H1 (cell line): ENCODE measurements around the gene NAA40. TPM values are rescaled to one million over a fixed set of nuclear protein-coding genes. Genes with fewer than 3 reads are reported as not detected.

ENCODE experiments used
- CTCF ChIA-PET: fragments of 300-600 bp; sonication (Branson Sonifier 250); formaldehyde crosslinking; loops from one replicate; lab custom pipeline; 2021; ENCODE audit not compliant: partially characterized antibody; lab: Charles Lee
- POLR2A ChIA-PET: fragments of 300-600 bp; sonication (Branson Sonifier 250); formaldehyde crosslinking; loops from one replicate; lab custom pipeline; 2021; ENCODE audit warnings: inconsistent platforms; ENCODE audit not compliant: partially characterized antibody; lab: Charles Lee
- DNase-seq, 2 experiments: peaks; one replicate each; pipeline versions ENCODE4 v3.0.0 to v3.0.0-alpha.2; 2010 to 2022; ENCODE audit warnings: low spot score in 2 of 2, low read depth in 1 of 2, mixed read lengths in 1 of 2
- FAIRE-seq: peaks from 2 replicates; lab custom pipeline; 2011; peaks lifted over from hg19 to GRCh38; lab: Jason Lieb, UNC
- H2AFZ ChIP-seq: 2 replicates; pipeline ENCODE4 v1.8.1; 2012; ENCODE audit warnings: low read length, inconsistent platforms
- H2AK5ac ChIP-seq: 2 replicates; pipeline ENCODE4 v1.6.1; 2013; ENCODE audit warnings: low read depth, low read length
- H2BK120ac ChIP-seq: replicated peaks from 2 replicates; pipeline ENCODE3; 2013; ENCODE audit warnings: low read depth, low read length, inconsistent platforms
- H2BK12ac ChIP-seq: 2 replicates; pipeline ENCODE4 v1.6.1; 2013; ENCODE audit warnings: low read depth, low read length
- H2BK15ac ChIP-seq: 2 replicates; pipeline ENCODE4 v1.6.1; 2013; ENCODE audit warnings: low read length
- H2BK20ac ChIP-seq: 2 replicates; pipeline ENCODE4 v1.6.1; 2013; ENCODE audit warnings: low read length
- H2BK5ac ChIP-seq: 2 replicates; pipeline ENCODE4 v1.6.1; 2013; ENCODE audit warnings: low read depth, low read length
- H3K14ac ChIP-seq: 2 replicates; pipeline ENCODE4 v1.6.1; 2013; ENCODE audit warnings: inconsistent platforms; ENCODE audit not compliant: insufficient read length
- H3K18ac ChIP-seq: 2 replicates; pipeline ENCODE4 v1.6.1; 2013; ENCODE audit warnings: low read length; ENCODE audit errors: extremely low read depth
- H3K23ac ChIP-seq: 2 replicates; pipeline ENCODE4 v1.6.1; 2013; ENCODE audit warnings: inconsistent platforms; ENCODE audit not compliant: insufficient read length
- H3K23me2 ChIP-seq: 2 replicates; pipeline ENCODE4 v1.6.1; 2013; ENCODE audit warnings: low read depth, low read length
- H3K27ac ChIP-seq: 2 replicates; pipeline ENCODE4 v1.6.1; 2011; ENCODE audit warnings: low read depth, low read length, inconsistent platforms
- H3K27me3 ChIP-seq, 4 experiments: replicated peaks in 1 of 4; 1 replicate in 1 of 4; 2 replicates in 3 of 4; pipeline versions ENCODE4 v1.6.1 to v1.8.1; 2011 to 2013; ENCODE audit warnings: low read length in 3 of 4, mild to moderate bottlenecking in 3 of 4, inconsistent platforms in 2 of 4, mixed read lengths in 2 of 4, moderate library complexity in 1 of 4; ENCODE audit not compliant: control insufficient read depth in 3 of 4, insufficient read depth in 3 of 4; ENCODE audit errors: extremely low read depth in 1 of 4
- H3K36me3 ChIP-seq, 4 experiments: 2 replicates each; pipeline versions ENCODE4 v1.6.1 to v1.8.1; 2011 to 2013; ENCODE audit warnings: mild to moderate bottlenecking in 4 of 4, low read length in 3 of 4, moderate library complexity in 2 of 4, control low read depth in 1 of 4, inconsistent platforms in 1 of 4; ENCODE audit not compliant: insufficient read depth in 4 of 4, control insufficient read depth in 2 of 4
- H3K4ac ChIP-seq: replicated peaks from 2 replicates; pipeline ENCODE3; 2013; ENCODE audit warnings: low read length, low read depth, mixed read lengths, inconsistent platforms; ENCODE audit not compliant: insufficient read length
- H3K4me1 ChIP-seq, 4 experiments: replicated peaks in 1 of 4; 1 replicate in 1 of 4; 2 replicates in 3 of 4; pipeline versions ENCODE4 v1.6.1 to v1.8.1; 2011 to 2013; ENCODE audit warnings: low read length in 3 of 4, inconsistent platforms in 2 of 4, mixed read lengths in 1 of 4; ENCODE audit not compliant: insufficient read depth in 4 of 4, control insufficient read depth in 3 of 4
- H3K4me2 ChIP-seq, 2 experiments: 2 replicates each; pipeline versions ENCODE4 v1.6.1 to v1.8.1; 2011 to 2013; ENCODE audit warnings: low read depth in 2 of 2, low read length in 2 of 2, control low read depth in 1 of 2, inconsistent platforms in 1 of 2, mild to moderate bottlenecking in 1 of 2; ENCODE audit not compliant: insufficient read depth in 1 of 2
- H3K4me3 ChIP-seq, 4 experiments: fragments of 200-600, 300-600 bp in 1 of 4; sonication (generic), shearing (Covaris generic), sonication (Bioruptor Twin) in 1 of 4; 2 replicates each; pipeline versions ENCODE4 v1.5.1 to v1.8.1; 2011 to 2016; ENCODE audit warnings: low read length in 4 of 4, low read depth in 3 of 4, control low read depth in 2 of 4, inconsistent platforms in 2 of 4, mild to moderate bottlenecking in 2 of 4, mixed read lengths in 1 of 4, moderate library complexity in 1 of 4; ENCODE audit not compliant: insufficient read depth in 2 of 4; ENCODE audit errors: extremely low read depth in 1 of 4
- H3K56ac ChIP-seq: replicated peaks from 2 replicates; pipeline ENCODE3; 2013; ENCODE audit warnings: low read depth, mild to moderate bottlenecking, mixed read lengths, low read length, inconsistent platforms; ENCODE audit not compliant: insufficient read length
- H3K79me1 ChIP-seq: 2 replicates; pipeline ENCODE4 v1.6.1; 2013; ENCODE audit warnings: low read depth, low read length, control low read depth
- H3K79me2 ChIP-seq, 2 experiments: 2 replicates each; pipeline versions ENCODE4 v1.6.1 to v1.8.1; 2012 to 2013; ENCODE audit warnings: low read length in 2 of 2, mild to moderate bottlenecking in 2 of 2, inconsistent platforms in 1 of 2; ENCODE audit not compliant: insufficient read depth in 2 of 2, control insufficient read depth in 1 of 2
- H3K9ac ChIP-seq, 4 experiments: replicated peaks in 1 of 4; 1 replicate in 1 of 4; 2 replicates in 3 of 4; pipeline versions ENCODE4 v1.6.1 to v1.8.1; 2011 to 2013; ENCODE audit warnings: low read depth in 3 of 4, low read length in 3 of 4, control low read depth in 2 of 4, mild to moderate bottlenecking in 2 of 4, moderate library complexity in 2 of 4, inconsistent platforms in 1 of 4; ENCODE audit errors: extremely low read depth in 1 of 4
- H3K9me3 ChIP-seq, 2 experiments: 2 replicates each; pipeline versions ENCODE4 v1.6.1 to v1.8.1; 2012 to 2013; ENCODE audit warnings: mild to moderate bottlenecking in 2 of 2, moderate library complexity in 2 of 2, control low read depth in 1 of 2, inconsistent platforms in 1 of 2, low read depth in 1 of 2, low read length in 1 of 2, mixed read lengths in 1 of 2; ENCODE audit not compliant: insufficient read depth in 2 of 2
- H4K20me1 ChIP-seq, 2 experiments: replicated peaks in 1 of 2; 2 replicates each; pipeline versions ENCODE3 to v1.8.1; 2011 to 2013; ENCODE audit warnings: inconsistent platforms in 2 of 2, low read length in 2 of 2, mild to moderate bottlenecking in 1 of 2; ENCODE audit not compliant: insufficient read depth in 2 of 2, control insufficient read depth in 1 of 2
- H4K5ac ChIP-seq: 2 replicates; pipeline ENCODE4 v1.6.1; 2013; ENCODE audit warnings: low read length, low read depth, mixed read lengths, inconsistent platforms; ENCODE audit not compliant: insufficient read length
- H4K8ac ChIP-seq: 2 replicates; pipeline ENCODE4 v1.8.0; 2013; ENCODE audit warnings: mild to moderate bottlenecking, moderate library complexity, low read length, inconsistent platforms; ENCODE audit not compliant: insufficient read depth; ENCODE audit errors: extremely low read depth
- H4K91ac ChIP-seq: replicated peaks from 2 replicates; pipeline ENCODE3; 2013; ENCODE audit warnings: low read length, mixed read lengths, inconsistent platforms; ENCODE audit not compliant: insufficient read length
- CTCF ChIP-seq, 3 experiments: IDR thresholded peaks; 1 replicate in 2 of 3; 2 replicates in 1 of 3; pipeline versions ENCODE4 v1.5.1 to v1.6.1; 2011; ENCODE audit warnings: low read length in 3 of 3, mild to moderate bottlenecking in 3 of 3, inconsistent platforms in 2 of 3, low read depth in 1 of 3, moderate library complexity in 1 of 3; ENCODE audit not compliant: insufficient read depth in 1 of 3; ENCODE audit errors: control extremely low read depth in 1 of 3
- RAD21 ChIP-seq, 2 experiments: IDR thresholded peaks in 1 of 2; conservative IDR thresholded peaks in 1 of 2; 2 replicates each; pipeline ENCODE4 v1.6.1; 2011; ENCODE audit warnings: low read depth in 2 of 2, low read length in 2 of 2, improper control_type of control experiment in 1 of 2, inconsistent platforms in 1 of 2, mild to moderate bottlenecking in 1 of 2, moderate library complexity in 1 of 2
- SIX5 ChIP-seq: IDR thresholded peaks from 2 replicates; pipeline ENCODE4 v1.6.1; 2011; ENCODE audit warnings: mild to moderate bottlenecking, low read depth, low read length
- WGBS, 2 experiments: shearing (Covaris generic) in 1 of 2; methylation state at CpG; one replicate each; pipeline versions ENCODE4 v1.1.6 to v1.1.7; 2013 to 2015; ENCODE audit warnings: low lambda C conversion rate in 2 of 2, mixed read lengths in 2 of 2, inconsistent platforms in 1 of 2, low coverage in 1 of 2, missing lambda C conversion rate in 1 of 2; ENCODE audit not compliant: insufficient replicate concordance in 2 of 2, insufficient coverage in 1 of 2, insufficient read length in 1 of 2; ENCODE audit errors: extremely low coverage in 1 of 2, missing lambda C conversion rate in 1 of 2; 5-methylcytosine and 5-hydroxymethylcytosine counted together
- polyA plus RNA-seq, 7 experiments: library from polyadenylated mRNA; depleted of rRNA in 3 of 7; stranded (reverse) in 5 of 7; unstranded in 2 of 7; fragments of >200 nt in 5 of 7; fragments of 200-250 nt in 2 of 7; gene quantifications; 1 replicate in 5 of 7; 2 replicates in 1 of 7; 4 replicates in 1 of 7; pipeline versions ENCODE4 v1.2.1 to v1.2.3, GENCODE V29; 2011 to 2013; ENCODE audit warnings: missing spikeins in 2 of 7, mixed read lengths in 2 of 7
- total RNA-seq: library from RNA; stranded (reverse); fragmentation: NEBNext Ultra II Directional; extraction: Animal tissue kit (Norgen Biotek cat#: 25700); gene quantifications from 2 replicates; pipeline ENCODE4 v1.2.1, GENCODE V29; 2021
- TF ChIP-seq, protein P1 (sequence below): IDR thresholded peaks from 2 replicates; pipeline ENCODE4 v1.6.1; 2012; ENCODE audit warnings: low read length, inconsistent platforms

The NAA40 gene
- total and polyA plus RNA-seq, 2 of the 8 experiments (the other 6 are each of a cell fraction or from before 2014, with no cell fraction given) = 20.0 to 31.1 TPM

DNA sequence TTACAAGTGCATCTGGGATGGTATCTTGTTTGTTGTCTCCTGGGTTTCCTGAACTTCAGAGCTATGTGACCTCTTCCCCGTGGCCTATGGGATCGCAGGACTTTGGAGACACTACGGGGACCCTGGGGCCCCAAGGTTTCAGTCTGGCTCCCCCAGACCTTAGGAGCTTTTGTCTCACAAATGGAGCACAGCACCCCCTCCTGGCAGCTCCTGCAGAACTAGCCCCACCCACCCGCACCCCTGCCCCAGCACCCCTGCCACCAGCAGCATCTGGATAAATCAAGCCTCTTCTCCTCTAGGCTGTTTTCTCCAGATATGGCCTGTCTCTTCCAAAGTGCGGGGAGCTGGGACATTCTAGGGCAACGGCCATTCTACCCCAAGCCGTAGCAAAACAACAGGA lies 32.2 kb upstream of the NAA40 start:
- 0 out of 2 replicates have a peak overlapping the region, but pooled peaks have one; percentile 72 for H2BK15ac ChIP-seq
- no peak overlapping the region for H3K9ac ChIP-seq
- no peak overlapping the region for H2BK12ac ChIP-seq
- H3K27ac ChIP-seq = no peak overlapping the region
- no peak overlapping the region for H2AFZ ChIP-seq
- no peaks in the 10 kb centered on the region for H3K79me2 ChIP-seq
- no peak for FAIRE-seq
- peaks cover 6 to 51% (median 41%) of the 10 kb centered on the region in 4 experiments for H3K4me1 ChIP-seq
- POLR2A ChIA-PET = interaction anchor here (0.9 to 6.1 kb wide), 6 partner anchors 9 to 69 kb away, joined by 3 to 74 read pairs (median 4); partner anchors contain the start of gene RCOR2
- peaks cover 7% of the 10 kb centered on the region for H3K79me1 ChIP-seq
- H3K4ac ChIP-seq = no peak overlapping the region
- H4K5ac ChIP-seq = no peak overlapping the region
- H3K4me3 ChIP-seq = no peak overlapping the region
- H3K56ac ChIP-seq = peak overlapping the region; percentile 2
- TF ChIP-seq RAD21 (IDR thresholded peaks at IDR 0.05 in 1 of 2, conservative IDR thresholded peaks at IDR 0.05 in 1 of 2; ENCODE audit: low read depth in 2 of 2, low read length in 2 of 2) = peak; percentile 28 to 39; a peak in 3 of 4 replicates
- TF ChIP-seq CTCF (IDR thresholded peaks at IDR 0.05; ENCODE audit: control extremely low read depth in 1 of 3, insufficient read depth in 1 of 3, low read depth in 1 of 3, low read length in 3 of 3) = peak in 2 of 3 experiments; percentile 18 to 22; a peak in 2 of 4 replicates
- no peak for TF ChIP-seq SIX5
- TF ChIP-seq, protein P1, sequence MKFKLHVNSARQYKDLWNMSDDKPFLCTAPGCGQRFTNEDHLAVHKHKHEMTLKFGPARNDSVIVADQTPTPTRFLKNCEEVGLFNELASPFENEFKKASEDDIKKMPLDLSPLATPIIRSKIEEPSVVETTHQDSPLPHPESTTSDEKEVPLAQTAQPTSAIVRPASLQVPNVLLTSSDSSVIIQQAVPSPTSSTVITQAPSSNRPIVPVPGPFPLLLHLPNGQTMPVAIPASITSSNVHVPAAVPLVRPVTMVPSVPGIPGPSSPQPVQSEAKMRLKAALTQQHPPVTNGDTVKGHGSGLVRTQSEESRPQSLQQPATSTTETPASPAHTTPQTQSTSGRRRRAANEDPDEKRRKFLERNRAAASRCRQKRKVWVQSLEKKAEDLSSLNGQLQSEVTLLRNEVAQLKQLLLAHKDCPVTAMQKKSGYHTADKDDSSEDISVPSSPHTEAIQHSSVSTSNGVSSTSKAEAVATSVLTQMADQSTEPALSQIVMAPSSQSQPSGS = no peak
- H3K14ac ChIP-seq = no peak overlapping the region
- DNase-seq = peak in 1 of 2 experiments; percentile 69
- peak overlapping the region; percentile 71 for H3K18ac ChIP-seq
- H4K20me1 ChIP-seq = peaks cover 6 to 10% of the 10 kb centered on the region in 2 experiments
- H4K8ac ChIP-seq = no peak overlapping the region
- H2BK5ac ChIP-seq = 0 out of 2 replicates have a peak overlapping the region, but pooled peaks have one; percentile 78
- H3K23ac ChIP-seq = no peak overlapping the region
- H2BK20ac ChIP-seq = no peak overlapping the region
- peak overlapping the region; percentile 55; the same call in 1 of the 2 replicates for H2AK5ac ChIP-seq
- no peak overlapping the region for H2BK120ac ChIP-seq
- CTCF ChIA-PET = interaction anchor here (0.5 to 11.1 kb wide), 29 partner anchors 8 to 142 kb away, joined by 3 to 163 read pairs (median 4); partner anchors contain the start of genes MARK2, RCOR2 and ZFTA
- peaks cover 12 to 47% (median 22%) of the 10 kb centered on the region in 4 experiments; a peak in 7 of 8 replicates for H3K36me3 ChIP-seq
- H4K91ac ChIP-seq = no peak overlapping the region
- H3K27me3 ChIP-seq = no peaks in the 10 kb centered on the region
- H3K4me2 ChIP-seq = no peak overlapping the region; a peak in 1 of 4 replicates
- H3K23me2 ChIP-seq = no peaks in the 10 kb centered on the region; the same call in 1 of the 2 replicates
- WGBS, 2 experiments = 67% methylated on average over 7 of the region's 7 CpGs; no CpG with 5 or more reads in 1 of the 2 experiments
- H3K9me3 ChIP-seq = no peaks in the 10 kb centered on the region
